ENCODE data around the gene AAR2. TPM values are rescaled to one million over a fixed set of nuclear protein-coding genes. Genes with fewer than 3 reads are reported as not detected.

AAR2 gene
- total RNA-seq, 1 donor from 2014 or later, result 13.3 TPM

DNA sequence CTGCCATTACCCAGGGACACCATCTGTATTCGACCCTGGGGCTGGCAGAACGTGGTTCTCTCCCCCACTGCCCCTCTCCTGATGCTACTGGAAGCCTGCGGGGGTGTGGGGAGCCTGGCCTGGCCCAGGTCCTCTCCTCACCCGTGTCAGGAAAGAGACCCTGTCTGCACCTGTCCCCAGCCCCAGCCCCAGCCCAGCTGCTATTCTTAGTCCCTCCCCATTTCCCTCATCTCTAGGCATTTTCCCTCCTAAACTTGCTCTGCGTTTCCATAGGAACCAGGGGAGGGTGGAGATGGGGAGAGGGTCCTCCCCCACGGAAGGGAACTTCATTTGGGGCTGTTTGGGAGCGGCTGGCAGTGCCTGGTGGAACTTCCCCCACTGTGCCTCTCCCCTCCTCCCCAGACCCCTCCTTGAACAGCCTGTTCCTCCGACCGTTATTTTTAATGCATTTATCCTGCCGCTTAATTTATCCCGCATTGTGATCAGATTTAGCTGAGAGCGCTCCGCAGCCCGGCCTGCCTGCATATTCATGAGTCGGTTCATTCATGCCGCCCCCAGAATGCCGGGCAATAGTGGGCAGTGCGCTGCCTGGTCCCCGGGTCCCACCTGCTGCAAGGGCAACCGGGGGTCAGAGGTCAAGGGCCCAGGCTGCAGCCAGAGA lies 38.0 kb downstream of the AAR2 start:
- intact Hi-C loops (cut with micrococcal nuclease), result no loop called here

GRCh38 chr20:36275011-36275410 lies 38.7 kb downstream of the AAR2 start:
- DNase-seq, result no peak
- intact Hi-C loops (cut with micrococcal nuclease), result no loop called here
- Histone ChIP-seq H3K4me1 (no peaks in the 10 kb centered on the region), H3K27ac (replicated peaks) (no peak overlapping the region), H3K36me3 (no peaks in the 10 kb centered on the region), H3K9me3 (replicated peaks) (no peaks in the 10 kb centered on the region), H3K27me3 (ENCODE audit: low read depth) (peaks cover 75% of the 10 kb centered on the region), H3K4me3 (no peak overlapping the region)
- TF ChIP-seq, protein P1, sequence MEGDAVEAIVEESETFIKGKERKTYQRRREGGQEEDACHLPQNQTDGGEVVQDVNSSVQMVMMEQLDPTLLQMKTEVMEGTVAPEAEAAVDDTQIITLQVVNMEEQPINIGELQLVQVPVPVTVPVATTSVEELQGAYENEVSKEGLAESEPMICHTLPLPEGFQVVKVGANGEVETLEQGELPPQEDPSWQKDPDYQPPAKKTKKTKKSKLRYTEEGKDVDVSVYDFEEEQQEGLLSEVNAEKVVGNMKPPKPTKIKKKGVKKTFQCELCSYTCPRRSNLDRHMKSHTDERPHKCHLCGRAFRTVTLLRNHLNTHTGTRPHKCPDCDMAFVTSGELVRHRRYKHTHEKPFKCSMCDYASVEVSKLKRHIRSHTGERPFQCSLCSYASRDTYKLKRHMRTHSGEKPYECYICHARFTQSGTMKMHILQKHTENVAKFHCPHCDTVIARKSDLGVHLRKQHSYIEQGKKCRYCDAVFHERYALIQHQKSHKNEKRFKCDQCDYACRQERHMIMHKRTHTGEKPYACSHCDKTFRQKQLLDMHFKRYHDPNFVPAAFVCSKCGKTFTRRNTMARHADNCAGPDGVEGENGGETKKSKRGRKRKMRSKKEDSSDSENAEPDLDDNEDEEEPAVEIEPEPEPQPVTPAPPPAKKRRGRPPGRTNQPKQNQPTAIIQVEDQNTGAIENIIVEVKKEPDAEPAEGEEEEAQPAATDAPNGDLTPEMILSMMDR (IDR thresholded peaks at IDR 0.05; ENCODE audit: borderline replicate concordance), result no peak

More for the DNA sequence above, 38.0 kb downstream of the AAR2 start:
- no peak overlapping the region for H3K27ac ChIP-seq (replicated peaks)
- no peaks in the 10 kb centered on the region for H3K9me3 ChIP-seq (replicated peaks)
- no peaks in the 10 kb centered on the region for H3K36me3 ChIP-seq
- TF ChIP-seq, protein P1 (IDR thresholded peaks at IDR 0.05; ENCODE audit: borderline replicate concordance), result no peak
- H3K4me1 ChIP-seq, result no peaks in the 10 kb centered on the region
- no peak for DNase-seq
- no peak overlapping the region for H3K4me3 ChIP-seq
- H3K27me3 ChIP-seq (ENCODE audit: low read depth), result peaks cover 68% of the 10 kb centered on the region

DNA sequence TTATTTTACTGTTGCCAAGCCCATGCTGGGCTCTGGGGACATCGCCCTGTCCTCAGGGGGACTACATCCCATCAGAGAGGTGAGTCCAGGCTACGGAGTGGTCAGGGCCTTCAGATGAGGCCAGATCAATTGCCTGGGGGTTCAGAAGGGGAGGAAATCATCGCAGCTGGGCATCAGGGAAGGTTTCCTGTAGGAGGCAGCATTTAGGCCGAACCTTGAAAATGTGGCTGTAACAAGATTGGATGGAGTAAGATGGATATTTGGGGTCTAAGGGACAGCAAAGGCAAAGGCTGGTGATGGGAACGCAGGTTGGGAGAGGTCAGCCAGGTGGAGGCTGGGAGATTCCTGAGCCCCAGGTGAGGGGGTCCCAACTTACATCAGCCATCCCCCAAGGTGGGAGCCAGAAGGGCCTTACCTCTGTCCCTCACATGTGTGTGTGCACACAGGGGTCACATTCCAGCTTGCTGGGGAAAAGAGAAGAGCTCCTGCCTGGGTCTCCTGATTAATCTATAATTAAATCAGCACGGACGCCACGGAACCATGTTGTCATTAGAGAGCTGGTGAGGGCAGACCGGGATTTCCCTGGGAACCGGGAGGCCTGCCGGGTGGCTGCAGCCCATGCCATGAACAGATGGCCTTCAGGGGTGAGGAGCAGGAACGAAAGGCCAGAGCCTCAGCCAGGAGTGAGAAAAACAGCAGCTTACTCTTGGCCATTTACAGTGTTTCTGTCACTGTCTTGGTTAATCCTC lies 39.3 kb downstream of the AAR2 start:
- peaks cover 81% of the 10 kb centered on the region for H3K27me3 ChIP-seq (ENCODE audit: low read depth)
- H3K9me3 ChIP-seq (replicated peaks), result no peaks in the 10 kb centered on the region
- H3K4me3 ChIP-seq, result no peak overlapping the region
- no peaks in the 10 kb centered on the region for H3K4me1 ChIP-seq
- TF ChIP-seq, protein P1 (IDR thresholded peaks at IDR 0.05; ENCODE audit: borderline replicate concordance), result no peak
- no peak for DNase-seq
- no peaks in the 10 kb centered on the region for H3K36me3 ChIP-seq
- H3K27ac ChIP-seq (replicated peaks), result no peak overlapping the region
- intact Hi-C loops (cut with micrococcal nuclease), result no loop called here

DNA sequence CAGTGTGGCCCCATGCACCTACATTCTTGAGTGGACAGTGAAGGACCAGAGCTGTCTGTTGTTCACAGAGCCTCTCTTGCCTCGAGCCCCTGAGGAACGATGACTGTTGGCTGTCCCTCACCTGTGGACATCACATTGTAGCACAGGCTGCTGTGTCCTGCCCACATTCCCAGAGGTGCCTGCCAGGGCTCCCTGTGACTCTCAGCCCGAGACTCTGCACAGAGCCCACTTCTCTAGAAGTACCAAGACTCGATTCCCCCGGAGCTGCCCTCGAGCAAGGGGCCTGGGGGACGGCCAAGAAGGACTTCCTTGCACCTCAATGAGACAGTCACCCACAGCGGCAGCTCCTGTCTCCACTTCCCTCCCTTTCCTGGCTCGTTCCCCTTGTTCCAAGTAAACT lies 41.3 kb downstream of the AAR2 start:
- H3K36me3 ChIP-seq, result no peaks in the 10 kb centered on the region
- H3K9me3 ChIP-seq (replicated peaks), result no peaks in the 10 kb centered on the region
- H3K27me3 ChIP-seq (ENCODE audit: low read depth), result peaks cover 97% of the 10 kb centered on the region
- H3K4me1 ChIP-seq, result no peaks in the 10 kb centered on the region
- DNase-seq, result no peak
- H3K4me3 ChIP-seq, result no peak overlapping the region
- intact Hi-C loops (cut with micrococcal nuclease), result no loop called here
- TF ChIP-seq, protein P1 (IDR thresholded peaks at IDR 0.05; ENCODE audit: borderline replicate concordance), result no peak
- no peak overlapping the region for H3K27ac ChIP-seq (replicated peaks)

GRCh38 chr20:36279362-36279761 lies 43.1 kb downstream of the AAR2 start:
- intact Hi-C loops (cut with micrococcal nuclease), result no loop called here
- TF ChIP-seq, protein P1 (IDR thresholded peaks at IDR 0.05; ENCODE audit: borderline replicate concordance), result no peak
- no peak overlapping the region for H3K27ac ChIP-seq (replicated peaks)
- no peaks in the 10 kb centered on the region for H3K36me3 ChIP-seq
- H3K9me3 ChIP-seq (replicated peaks), result no peaks in the 10 kb centered on the region
- peaks cover 90% of the 10 kb centered on the region for H3K27me3 ChIP-seq (ENCODE audit: low read depth)
- H3K4me1 ChIP-seq, result no peaks in the 10 kb centered on the region
- no peak for DNase-seq
- H3K4me3 ChIP-seq, result no peak overlapping the region

All from left ventricle myocardium inferior (tissue), 1 donor.